ENCODE data around the gene PTPN23.
A peak's percentile ranks its signal among the peaks of the same experiment; 100 is the strongest.

Gene PTPN23

DNA sequence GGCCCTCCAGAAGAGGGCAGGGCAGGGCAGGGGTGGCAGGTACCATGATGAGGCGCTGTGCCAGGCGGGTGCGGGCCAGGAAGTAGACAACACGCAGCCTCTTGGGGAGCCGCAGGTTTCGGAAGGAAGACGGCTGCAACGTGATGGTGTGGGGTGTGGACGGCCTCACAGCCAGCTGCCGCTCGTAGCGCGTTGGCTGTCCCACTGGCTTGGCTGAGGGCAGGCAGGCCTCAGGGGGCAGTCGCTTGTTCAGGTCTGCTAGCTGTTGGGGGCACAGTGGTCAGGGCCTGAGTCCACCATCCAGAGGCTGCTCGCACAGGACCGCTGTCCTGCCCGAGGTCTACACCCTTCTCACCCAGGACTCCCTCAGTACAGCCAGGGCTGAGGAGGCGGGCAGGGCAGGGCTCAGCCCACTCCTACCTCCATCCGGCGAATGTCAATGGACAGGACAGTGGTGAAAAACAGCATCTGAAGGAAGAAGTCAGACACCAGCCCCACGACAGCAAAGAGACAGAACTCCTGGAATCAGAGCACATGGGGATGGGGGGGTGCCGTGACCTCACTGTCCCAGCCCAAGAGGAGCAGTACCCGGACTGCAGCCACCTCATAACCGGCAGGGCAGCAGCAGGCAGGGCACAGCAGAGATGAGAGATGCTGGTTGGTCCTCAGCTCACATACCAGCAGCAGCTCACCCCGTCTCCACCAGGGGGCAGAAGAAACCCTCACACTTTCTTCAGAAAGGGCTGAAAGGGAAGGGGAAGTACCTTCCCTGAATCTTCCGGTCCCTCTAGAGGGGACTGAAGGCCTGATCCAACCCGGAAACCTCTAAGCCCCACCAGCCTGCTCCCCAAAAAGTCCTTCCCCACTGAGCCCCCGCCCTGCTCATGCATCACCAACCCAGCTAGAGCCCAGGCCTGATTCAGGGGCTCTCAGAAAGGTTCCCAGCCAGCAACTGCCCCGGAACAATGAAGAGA lies 40.0 kb downstream of the PTPN23 start:
- peak; percentile 92 for DNase-seq

DNA sequence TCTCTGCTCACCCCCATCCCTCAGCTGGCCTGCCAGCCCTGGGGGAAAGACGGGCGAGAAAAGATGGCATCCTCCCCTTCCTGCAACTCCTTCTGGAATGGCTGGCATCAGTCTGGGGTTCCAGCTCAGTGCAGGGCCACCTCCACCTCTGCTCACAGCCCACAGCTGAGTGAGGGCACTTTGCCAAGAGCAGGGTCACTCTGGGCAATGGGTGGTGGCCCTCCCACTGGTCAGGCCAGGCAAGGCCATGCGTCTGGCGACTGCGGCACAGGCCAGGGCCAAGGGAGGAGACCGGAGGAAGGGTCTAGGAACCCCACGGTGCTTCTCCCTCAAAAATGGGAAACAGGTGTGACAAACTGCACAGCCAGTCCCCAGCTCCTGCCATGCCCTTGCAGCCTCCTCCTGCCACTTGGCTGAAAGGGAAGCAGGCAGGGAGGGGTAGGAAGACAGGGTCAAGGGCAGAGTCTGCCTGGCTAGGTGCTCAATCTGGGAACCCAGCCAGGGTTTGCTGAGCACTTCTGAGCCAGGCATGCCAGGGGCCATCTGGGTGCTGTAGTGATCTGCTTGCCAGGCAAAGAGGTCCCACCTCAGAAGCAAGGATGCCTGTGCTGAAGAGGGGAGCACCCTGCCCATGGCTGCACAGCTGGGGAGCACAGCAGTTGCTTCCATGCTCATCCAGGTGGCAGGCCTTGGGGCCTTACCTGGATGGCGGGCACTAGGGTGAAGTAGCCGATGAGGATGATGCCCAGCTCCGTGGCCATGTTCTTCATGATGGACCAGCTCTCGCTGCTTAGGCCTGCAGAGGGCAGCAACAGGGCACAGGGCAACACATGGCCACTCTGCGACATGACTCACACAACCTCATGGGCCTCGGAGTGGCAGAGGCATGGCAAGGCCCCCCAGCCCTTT lies 41.2 kb downstream of the PTPN23 start:
- DNase-seq = no peak

DNA sequence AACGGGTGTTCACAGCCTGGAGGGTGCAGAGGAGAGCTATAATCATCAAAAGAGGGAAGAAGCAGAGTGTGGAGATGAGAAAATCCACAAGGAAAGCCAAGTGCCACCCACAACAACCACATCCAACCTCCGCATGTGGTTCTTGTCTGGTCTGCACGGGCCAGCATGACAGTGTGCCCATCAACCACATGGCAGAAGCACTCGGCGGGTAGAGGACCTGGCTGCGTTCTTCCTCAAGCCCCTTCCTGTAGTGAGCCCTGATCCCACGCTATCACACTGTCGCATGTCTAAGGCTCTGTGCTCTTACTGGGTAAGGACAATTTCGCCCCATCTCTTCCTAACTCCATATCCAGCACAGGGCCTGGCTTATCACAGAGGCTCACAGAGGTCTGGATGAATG lies 41.9 kb downstream of the PTPN23 start:
- DNase-seq = no peak

DNA sequence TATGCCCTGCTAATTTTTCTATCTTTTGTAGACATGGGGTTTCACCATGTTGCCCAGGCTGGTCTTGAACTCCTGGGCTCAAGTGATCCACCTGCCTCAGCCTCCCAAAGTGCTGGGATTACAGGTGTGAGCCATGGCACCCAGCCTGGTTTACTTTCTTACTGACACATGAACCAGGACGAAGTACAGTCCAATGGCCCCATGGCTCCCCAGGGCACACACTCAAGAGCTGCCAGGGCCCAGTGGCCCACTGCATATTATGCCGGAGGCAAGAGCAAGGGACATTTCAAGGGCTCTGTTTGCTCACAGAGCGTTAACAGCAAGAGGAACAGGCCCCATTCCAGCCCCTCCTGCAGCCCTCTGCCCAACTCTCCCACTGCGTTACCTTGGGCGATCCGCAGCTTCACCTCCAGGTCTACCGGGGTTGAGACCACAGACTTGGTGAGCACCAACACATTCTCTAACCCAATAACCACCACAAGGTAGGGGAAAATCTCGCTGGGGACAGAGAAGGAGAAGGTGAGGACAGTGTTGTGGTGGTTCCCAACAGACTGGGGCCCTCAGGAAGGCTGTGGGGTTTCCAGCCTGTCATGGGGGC lies 42.8 kb downstream of the PTPN23 start:
- DNase-seq = no peak

DNA sequence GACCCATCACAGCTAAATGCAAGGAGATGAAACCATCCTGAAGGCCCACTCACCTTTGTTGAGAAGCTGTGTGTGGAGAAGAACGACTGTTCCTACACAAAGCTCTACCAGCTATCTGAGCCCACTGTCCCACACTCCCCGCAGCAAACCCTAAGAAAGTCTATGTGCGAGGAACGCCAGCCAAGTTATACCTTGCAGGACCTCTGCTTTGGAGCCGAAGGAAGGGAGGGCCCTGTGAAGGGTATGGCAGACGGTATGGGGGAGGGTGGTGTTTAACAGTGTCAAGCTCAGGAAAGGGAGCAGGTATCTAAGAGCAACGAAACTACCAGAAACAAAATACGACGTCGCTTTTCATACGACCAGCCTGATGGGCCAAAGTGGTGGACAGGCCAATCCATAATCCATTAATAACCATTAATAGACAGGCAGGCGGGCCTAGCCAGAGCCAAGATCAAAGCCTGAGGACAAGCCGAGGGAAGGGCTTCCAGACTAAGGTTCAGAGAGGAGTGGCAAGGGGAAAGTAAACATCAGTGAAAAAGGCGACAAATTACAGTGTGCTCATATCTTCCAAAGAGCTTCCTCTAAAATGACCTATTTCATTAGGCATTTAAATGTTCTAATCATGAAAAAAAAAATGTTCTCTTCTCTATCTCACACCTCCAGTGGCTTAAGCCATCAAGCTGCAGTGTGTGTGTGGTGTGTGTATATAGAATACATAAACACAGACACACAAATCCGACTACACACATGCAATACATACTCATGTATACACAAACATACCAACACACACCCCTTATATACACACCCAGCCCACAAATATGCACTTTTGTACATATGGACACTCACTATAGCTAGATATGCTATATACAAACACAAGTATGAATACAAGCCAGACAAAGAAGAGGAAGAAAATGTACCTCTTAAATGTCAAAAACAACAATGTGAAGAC lies 43.9 kb downstream of the PTPN23 start:
- DNase-seq = no peak

DNA sequence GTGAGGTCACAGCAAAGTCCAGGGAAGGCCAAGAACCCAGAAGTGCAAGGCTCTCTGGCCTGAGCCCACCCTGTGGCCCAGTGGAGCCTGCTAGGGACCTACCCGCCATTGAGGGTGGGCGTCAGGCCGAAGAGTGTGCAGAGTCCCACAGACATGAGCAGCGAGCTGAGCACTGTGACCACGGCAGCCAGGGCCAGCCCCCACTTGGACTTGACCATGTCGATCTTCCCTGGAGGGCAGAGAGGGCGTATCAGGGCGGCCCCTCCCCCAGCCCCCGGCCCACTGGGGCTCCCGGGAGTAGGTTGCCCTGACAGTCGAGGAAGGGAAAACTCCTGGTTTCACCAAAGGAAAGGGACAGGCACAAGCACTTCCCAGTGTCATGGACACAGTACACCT lies 44.6 kb downstream of the PTPN23 start:
- DNase-seq = no peak

DNA sequence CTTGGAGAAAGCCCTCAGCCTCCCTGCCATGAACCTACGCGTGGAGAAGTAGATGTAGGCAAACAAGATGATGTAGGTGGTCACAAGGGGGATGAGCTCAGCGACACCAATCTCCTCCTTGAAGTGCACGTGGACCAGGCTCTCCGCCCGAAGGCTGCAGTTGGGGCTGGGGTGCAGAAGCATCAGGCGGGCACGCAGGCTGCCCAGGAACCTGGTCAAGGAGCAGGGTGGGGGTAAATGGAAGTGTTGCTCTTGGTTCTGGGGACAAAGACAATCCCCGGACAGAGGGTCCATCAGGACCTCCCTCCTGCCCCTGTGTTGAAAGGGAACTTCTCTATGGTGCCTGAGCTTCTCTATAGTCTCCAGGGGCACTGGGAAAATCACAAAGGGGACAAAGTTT lies 45.1 kb downstream of the PTPN23 start:
- no peak for DNase-seq

DNA sequence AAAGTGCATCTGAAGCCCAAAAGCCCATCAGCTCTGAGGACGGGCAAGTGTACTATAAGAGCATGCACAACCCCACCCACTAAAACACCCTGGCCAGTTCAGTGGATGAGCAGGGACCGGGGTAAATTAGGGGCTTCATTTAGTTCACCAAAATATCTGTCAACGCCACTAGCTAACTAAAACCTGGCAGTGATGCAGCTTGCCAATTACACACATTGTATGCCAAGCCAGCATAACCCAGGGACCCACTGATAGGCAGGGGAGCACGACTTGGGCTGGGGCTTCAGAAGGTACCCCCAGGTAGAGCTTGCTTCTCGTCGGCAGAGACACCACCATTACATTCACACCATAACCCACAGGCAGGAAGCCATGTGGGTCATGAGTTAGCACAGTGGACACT lies 47.0 kb downstream of the PTPN23 start:
- no peak for DNase-seq

DNA sequence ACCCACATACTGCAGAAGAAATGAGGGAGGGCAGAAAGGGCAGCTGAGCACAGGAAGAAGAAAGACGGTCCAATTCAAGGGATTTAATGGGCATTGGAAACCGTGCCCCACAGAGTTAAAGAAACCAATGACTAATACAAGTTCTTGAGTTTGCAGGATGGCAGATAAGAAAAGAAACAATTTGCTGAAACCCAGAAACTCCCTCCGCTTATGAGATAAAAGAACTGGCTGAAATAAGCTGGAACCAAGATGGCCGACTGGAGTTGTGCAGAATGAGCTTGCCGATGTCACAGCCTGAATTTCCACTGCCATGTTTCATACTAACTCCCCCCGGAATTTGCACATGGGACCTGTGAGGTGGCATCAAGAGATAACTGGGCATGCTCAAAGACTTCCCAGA lies 47.8 kb downstream of the PTPN23 start:
- DNase-seq = no peak

DNA sequence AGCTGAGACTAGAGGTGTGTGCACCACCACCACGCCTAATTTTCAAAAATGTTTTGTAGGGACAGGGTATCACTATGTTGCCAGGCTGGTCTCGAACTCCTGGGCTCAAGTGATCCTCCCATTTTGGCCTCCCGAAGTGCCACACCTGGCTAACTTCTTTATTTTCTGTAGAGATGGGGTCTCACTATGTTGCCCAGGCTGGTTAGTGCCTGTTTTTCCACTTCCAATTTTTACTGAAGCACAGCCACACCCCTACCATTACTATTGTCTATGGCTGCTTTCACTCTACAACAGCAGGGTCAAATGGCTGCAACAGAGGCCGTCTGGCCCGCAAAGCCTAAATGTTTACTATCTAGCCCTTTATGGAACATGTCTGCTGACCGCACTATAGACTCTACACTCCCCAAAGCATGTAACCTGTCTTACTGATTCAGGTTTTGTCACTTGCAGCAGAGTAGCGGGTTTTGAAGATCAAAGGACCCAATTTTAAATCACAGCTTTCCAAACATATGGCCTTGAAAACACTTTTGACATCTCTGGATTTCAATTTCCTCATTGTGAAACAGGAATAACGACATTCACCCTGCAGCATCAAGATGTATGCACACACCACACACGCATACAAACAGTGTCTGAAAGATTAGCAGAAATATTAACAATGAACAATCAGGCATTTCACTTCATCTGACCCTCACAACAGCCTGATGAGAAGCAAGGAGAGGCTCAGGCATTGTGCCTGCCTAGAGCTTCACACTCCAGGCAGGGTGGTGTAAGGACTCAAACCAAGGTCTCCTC lies 48.9 kb downstream of the PTPN23 start:
- DNase-seq = no peak

DNA sequence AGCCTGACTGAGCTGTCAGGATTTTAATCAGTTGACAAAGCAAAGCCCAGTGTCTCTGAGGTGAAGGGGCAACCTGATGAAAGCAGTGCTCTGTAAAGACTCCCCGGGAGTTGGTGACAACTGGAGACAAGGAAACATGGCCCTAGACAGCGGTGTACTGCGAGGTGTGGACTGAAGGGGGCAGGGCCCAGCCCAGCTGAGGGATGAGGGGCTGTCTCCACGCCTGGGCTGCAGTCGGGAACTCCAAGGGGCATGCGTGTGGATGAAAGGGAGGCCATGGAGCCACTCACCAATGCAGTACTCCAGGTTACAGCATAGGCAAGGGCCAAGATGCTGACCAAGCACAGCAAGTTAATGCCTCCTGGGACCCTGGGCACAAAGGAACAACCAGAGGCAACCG lies 49.8 kb downstream of the PTPN23 start:
- DNase-seq = no peak

DNA sequence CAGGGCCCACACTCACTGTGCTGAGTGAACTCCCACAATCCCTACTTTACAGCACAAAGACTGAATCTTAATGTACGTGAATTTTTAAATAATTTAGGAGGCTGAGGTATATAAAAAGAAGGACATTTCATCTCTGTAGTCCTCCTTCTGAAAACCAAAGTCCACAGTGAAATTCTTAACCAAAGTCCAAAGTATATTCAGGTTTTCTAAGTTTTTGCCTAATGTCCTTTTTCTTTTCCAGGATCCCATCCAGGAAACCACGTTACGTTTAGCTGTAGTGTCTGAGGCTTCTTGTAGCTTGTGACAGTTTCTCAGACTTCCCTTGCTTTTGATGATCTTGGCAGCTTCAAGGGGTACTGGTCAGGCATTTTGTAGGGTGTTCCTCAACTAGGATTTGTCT lies 50.4 kb downstream of the PTPN23 start:
- DNase-seq = no peak

DNA sequence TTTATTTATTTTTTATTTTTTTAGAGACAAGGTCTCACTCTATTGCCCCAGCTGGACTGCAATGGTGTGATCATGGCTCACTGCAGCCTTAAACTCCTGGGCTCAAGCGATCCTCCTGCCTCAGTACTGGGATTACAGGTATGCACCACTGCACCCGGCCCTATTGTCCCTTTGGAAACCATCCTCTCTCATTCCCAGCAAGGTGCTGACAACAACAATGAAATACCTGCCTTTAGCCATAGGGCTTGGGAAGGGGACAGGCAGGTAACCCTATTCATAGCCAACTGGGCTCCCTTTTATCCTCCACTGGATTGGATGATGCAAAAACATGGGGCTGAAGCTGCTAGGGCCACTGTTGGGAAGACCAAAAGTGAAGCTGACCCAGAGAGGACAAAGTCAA lies 51.9 kb downstream of the PTPN23 start:
- no peak for DNase-seq

DNA sequence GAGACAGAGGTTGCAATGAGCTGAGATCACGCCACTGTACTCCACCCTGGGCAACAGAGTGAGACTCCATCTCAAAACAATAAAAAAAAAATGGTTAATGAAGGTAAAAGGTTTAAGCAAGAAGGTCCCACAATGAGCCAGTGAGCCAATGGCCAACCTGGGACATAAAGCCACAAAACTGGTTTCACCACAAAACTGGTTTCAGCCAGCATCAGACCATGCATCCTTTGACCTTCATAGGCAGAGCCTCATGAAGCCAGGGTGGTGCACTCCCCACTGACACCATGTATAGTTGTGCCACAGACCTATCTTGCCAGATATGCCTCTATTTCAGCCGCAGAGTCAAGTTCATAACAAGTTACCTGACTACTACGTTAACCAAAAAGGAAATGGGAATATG lies 53.0 kb downstream of the PTPN23 start:
- no peak for DNase-seq

DNA sequence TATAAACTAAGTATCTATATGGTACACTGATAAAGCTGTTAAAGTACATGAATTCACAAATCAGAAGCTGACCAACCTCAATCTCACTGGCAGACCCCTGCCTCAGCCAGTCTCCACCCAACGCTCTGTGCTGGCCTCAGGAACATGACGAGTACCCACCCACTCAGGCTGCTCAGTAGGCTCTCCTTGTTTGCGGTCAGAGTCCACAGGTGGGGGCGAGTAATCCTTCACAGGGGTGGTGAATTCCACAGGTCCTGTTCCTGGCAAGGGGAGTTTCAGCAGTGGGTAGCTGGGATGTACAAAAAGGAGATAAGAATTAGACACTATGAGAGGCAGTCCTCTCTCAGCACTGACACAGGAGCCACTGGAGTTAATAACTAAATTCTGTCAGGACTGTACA lies 54.0 kb downstream of the PTPN23 start:
- no peak for DNase-seq

DNA sequence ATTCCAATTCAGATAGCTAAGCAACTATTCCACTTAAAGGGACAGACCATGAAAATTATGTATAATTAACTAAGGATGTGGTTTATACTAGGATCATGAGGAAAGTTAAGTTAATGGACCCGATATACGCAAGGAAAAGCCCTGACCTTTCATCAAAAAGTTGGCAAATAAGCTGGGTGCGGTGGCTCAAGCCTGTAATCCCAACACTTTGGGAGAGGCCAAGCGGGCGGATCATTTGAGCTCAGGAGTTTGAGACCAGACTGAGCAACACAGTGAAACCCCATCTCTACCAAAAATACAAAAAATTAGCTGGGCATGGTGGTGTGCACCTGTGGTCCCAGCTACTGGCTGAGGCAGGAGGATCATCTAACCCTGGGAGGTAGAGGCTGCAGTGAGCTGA lies 55.4 kb downstream of the PTPN23 start:
- no peak for DNase-seq

DNA sequence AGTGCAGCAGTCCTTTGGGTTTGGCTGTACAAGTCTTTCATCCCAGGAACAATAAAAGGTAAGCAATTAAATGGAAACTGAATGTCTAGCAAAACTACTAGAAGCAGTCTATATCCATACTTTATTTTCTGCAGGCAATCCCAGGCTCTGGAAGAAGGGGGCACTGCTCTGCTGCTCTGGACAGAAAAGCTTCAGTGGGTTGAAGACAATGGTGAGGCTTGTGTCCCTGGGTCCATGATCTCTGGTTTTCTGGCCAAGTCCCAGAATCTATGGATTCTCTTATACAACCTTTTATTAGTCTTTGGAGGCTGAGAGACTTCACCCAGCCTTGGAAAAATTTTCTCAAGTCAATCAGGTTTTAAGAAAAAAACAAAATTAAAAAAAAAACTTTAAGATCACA lies 59.3 kb downstream of the PTPN23 start:
- no peak for DNase-seq

DNA sequence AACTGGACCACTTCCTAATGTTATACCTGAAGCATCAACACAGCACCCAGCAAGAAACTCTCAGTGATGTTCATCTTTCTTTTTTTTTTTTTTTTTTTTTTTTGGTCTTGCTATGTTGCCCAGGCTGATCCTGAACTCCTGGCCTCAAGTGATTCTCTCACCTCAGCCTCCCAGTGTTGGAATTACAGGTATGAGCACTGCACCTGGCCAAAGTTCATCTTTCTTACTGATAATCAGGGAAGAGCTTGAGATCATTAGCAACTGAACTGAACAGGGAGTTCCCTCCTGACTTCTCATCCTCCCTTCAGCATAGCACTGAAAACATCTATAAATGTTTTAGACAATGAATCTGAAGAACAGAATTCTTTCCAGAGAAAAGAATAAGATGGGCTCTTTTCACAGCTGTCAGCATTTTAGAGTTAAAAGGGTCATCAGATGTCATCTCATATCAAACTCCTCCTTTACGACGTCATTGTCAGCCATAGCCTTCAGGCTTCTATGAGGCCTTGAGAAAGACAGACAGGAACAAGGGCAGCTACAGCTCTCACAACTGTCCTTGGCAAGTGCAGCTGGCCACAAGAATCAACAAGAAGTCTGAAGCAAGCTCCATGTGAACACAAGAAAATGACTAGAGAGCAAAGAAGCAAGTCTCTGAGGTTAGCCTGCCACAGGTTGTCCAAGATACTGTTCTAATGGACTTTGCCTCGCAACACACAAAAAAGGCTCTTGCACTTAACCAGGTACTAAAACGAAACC lies 61.2 kb downstream of the PTPN23 start:
- DNase-seq = no peak

DNA sequence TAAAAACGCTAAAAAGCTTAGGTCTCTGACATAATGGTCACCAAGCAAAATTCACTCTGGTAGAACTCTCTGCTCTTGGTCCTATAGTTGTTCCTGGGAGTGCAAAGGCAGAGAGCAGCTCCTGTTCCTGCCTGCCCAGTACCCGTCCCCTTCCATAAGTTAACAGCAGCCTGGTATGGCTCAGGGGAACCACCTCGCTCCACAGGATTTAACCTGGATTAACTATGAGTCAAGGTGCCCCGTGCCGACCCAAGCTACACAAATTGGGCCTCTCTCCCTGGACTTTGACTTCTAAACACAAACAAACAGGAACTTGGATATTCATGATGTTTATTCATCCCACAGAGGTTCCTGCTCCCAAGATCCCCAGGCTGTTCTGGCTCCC lies 62.8 kb downstream of the PTPN23 start:
- DNase-seq = no peak

DNA sequence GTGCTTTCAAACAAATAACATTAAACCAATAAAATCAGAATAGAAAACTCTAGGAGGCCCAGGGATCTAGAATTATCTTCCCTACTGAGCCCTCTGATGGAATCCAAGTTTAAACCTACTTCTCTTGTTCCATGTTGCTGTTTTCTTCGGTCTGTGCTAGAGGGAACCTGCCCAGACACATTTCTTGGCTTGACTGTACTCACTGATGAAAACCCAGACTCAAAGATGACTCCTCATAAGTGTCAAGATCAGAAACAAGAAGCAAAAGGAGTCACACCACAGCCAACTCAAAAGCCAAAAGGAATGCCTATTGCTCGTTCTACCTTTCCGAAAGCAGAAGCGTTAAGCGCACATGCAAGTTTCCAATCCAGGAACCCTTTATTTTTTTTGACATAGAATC lies 63.3 kb downstream of the PTPN23 start:
- no peak for DNase-seq
